ENCODE results near the gene PARD3B. TPM values are rescaled to one million over a fixed set of nuclear protein-coding genes. Genes with fewer than 3 reads are reported as not detected.

Gene PARD3B
- total and polyA plus RNA-seq, 10 of the 15 experiments (the other 5 are each of a cell fraction or from before 2014, with no cell fraction given): 0.01 to 0.54 (median 0.07) TPM; not detected in 7

DNA sequence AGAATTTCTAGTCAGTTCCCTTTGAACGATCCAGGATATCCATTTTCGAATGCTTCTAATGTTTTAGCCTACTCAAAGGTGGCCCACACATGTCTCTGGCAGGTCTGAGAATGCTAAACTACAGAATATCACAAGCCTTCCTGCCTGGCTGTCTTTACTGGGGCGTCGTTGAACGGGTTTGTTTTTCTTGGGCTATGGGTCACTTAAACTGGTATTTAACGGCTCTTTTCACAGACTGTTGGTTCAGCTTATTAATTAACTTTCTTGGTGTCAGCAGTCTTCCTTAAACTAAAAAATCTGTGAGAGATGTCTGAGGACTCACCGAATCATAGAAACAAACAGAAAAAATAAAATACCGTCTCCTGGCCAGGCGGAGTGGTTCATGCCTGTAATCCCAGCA is 573.9 kb downstream of the PARD3B start:
- no peak for ATAC-seq
- H3K9ac ChIP-seq (ENCODE audit: control insufficient read depth, insufficient read depth, low read length): no peak overlapping the region
- ChIA-PET POLR2A (no interaction called here), RAD21 (ENCODE audit: unreplicated experiment) (no interaction called here), CTCF (no interaction called here), SMC1A (ENCODE audit: uncharacterized antibody, unreplicated experiment) (no interaction called here)
- H3K4me2 ChIP-seq (ENCODE audit: control insufficient read depth, insufficient read depth): no peak overlapping the region
- no peak for DNase-seq (ENCODE audit: low read depth, low spot score)
- H3K79me2 ChIP-seq (ENCODE audit: control insufficient read depth, insufficient read depth, low read length): no peaks in the 10 kb centered on the region
- intact Hi-C loops (cut with micrococcal nuclease; ENCODE audit: unreplicated experiment) (no loop called here), in situ Hi-C loops (cut with MboI) (no loop called here)
- H3K4me3 ChIP-seq: no peak overlapping the region
- no peaks in the 10 kb centered on the region for H3K36me3 ChIP-seq (ENCODE audit: control insufficient read depth in 2 of 2, insufficient read depth in 2 of 2, low read length in 1 of 2)
- H3K27me3 ChIP-seq (replicated peaks in 1 of 2; ENCODE audit: control insufficient read depth in 2 of 2, insufficient read depth in 2 of 2, low read length in 1 of 2): no peaks in the 10 kb centered on the region; a peak in 1 of 4 replicates
- H3K9me3 ChIP-seq (replicated peaks; ENCODE audit: control insufficient read depth, insufficient read depth, low read length): no peaks in the 10 kb centered on the region
- no peak for FAIRE-seq
- no peaks in the 10 kb centered on the region for H3K4me1 ChIP-seq (ENCODE audit: control insufficient read depth, insufficient read depth, low read length)
- TF ChIP-seq, protein P1, sequence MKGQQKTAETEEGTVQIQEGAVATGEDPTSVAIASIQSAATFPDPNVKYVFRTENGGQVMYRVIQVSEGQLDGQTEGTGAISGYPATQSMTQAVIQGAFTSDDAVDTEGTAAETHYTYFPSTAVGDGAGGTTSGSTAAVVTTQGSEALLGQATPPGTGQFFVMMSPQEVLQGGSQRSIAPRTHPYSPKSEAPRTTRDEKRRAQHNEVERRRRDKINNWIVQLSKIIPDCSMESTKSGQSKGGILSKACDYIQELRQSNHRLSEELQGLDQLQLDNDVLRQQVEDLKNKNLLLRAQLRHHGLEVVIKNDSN (IDR thresholded peaks at IDR 0.05; ENCODE audit: borderline replicate concordance, extremely low read length, insufficient read depth, low read depth, low read length): no peak
- no peak for TF ChIP-seq SUZ12 (IDR thresholded peaks at IDR 0.05; ENCODE audit: unreplicated experiment)
- TF ChIP-seq, protein P2, sequence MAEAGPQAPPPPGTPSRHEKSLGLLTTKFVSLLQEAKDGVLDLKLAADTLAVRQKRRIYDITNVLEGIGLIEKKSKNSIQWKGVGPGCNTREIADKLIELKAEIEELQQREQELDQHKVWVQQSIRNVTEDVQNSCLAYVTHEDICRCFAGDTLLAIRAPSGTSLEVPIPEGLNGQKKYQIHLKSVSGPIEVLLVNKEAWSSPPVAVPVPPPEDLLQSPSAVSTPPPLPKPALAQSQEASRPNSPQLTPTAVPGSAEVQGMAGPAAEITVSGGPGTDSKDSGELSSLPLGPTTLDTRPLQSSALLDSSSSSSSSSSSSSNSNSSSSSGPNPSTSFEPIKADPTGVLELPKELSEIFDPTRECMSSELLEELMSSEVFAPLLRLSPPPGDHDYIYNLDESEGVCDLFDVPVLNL (IDR thresholded peaks at IDR 0.05; ENCODE audit: low read depth, low read length): no peak
- no peak for TF ChIP-seq CHD2 (IDR thresholded peaks at IDR 0.05; ENCODE audit: borderline replicate concordance, low read depth, low read length)
- TF ChIP-seq, protein P3, sequence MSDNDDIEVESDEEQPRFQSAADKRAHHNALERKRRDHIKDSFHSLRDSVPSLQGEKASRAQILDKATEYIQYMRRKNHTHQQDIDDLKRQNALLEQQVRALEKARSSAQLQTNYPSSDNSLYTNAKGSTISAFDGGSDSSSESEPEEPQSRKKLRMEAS (IDR thresholded peaks at IDR 0.05; ENCODE audit: low read depth, low read length): no peak
- TF ChIP-seq TCF3 (IDR thresholded peaks at IDR 0.05; ENCODE audit: borderline replicate concordance, insufficient read depth, low read depth, low read length): no peak
- TF ChIP-seq STAT1 (conservative IDR thresholded peaks at IDR 0.05): no peak
- no peak for TF ChIP-seq ZNF274 (IDR thresholded peaks at IDR 0.05; ENCODE audit: insufficient read depth, insufficient read length)
- H2AFZ ChIP-seq (ENCODE audit: control insufficient read depth, low read depth, low read length): no peak overlapping the region
- no peak overlapping the region for H3K27ac ChIP-seq (ENCODE audit: control insufficient read depth, insufficient read depth)
- WGBS (ENCODE audit: insufficient coverage, insufficient replicate concordance, low lambda C conversion rate, missing lambda C conversion rate): 37% methylated on average over 9 of the region's 9 CpGs
- BruUV-seq (replicated peaks): no TSS peak
- H4K20me1 ChIP-seq (ENCODE audit: control insufficient read depth, insufficient read depth): no peaks in the 10 kb centered on the region
